Activated CD4-positive, alpha-beta T cell treated with anti-CD3 and anti-CD28 coated beads, Interleukin-2, amount 10 ng/mL, durations not matched to agents 7 days and 5 days (primary cell): ENCODE results near the gene CISD3. TPM values are rescaled to one million over a fixed set of nuclear protein-coding genes. Genes with fewer than 3 reads are reported as not detected.

ENCODE experiments used
- CTCF ChIA-PET: fragments of 350-600 bp; sonication (Branson Sonifier 250); formaldehyde crosslinking; loops from one replicate; lab custom pipeline; 2021; ENCODE audit warnings: antibody characterized with exemption; lab: Charles Lee
- POLR2A ChIA-PET: fragments of 350-600 bp; sonication (Branson Sonifier 250); formaldehyde crosslinking; loops from one replicate; lab custom pipeline; 2021; ENCODE audit warnings: antibody characterized with exemption; lab: Charles Lee
- DNase-seq: peaks from one replicate; pipeline ENCODE4 v3.0.0-alpha.2; 2020
- H3K27ac Mint-ChIP-seq: one replicate; pipeline ENCODE4 v1.8.0; 2021; ENCODE audit warnings: mild to moderate bottlenecking, moderate library complexity, mixed read lengths
- H3K27me3 Mint-ChIP-seq: one replicate; pipeline ENCODE4 v1.8.0; 2021; ENCODE audit warnings: mixed read lengths
- H3K36me3 Mint-ChIP-seq: one replicate; pipeline ENCODE4 v1.8.0; 2021; ENCODE audit warnings: low read depth, mixed read lengths
- H3K4me1 Mint-ChIP-seq: one replicate; pipeline ENCODE4 v1.8.0; 2021; ENCODE audit warnings: mixed read lengths
- H3K4me3 Mint-ChIP-seq: one replicate; pipeline ENCODE4 v1.8.0; 2021; ENCODE audit warnings: mild to moderate bottlenecking, moderate library complexity, mixed read lengths
- H3K9me3 Mint-ChIP-seq: one replicate; pipeline ENCODE4 v1.8.0; 2021; ENCODE audit warnings: mixed read lengths
- microRNA-seq: library from miRNA; unstranded; fragments of <30 nt; microRNA quantifications from one replicate; pipeline ENCODE4 v1.2.0, GENCODE V29; 2021; ENCODE audit warnings: borderline microRNAs expressed, borderline replicate concordance
- total RNA-seq, 2 experiments: library from RNA; stranded (reverse); gene quantifications; one replicate each; pipeline ENCODE4 v1.2.3, GENCODE V29; 2021

Gene CISD3
- total RNA-seq, 2 experiments from 2014 or later = 45.7 to 46.3 TPM

DNA sequence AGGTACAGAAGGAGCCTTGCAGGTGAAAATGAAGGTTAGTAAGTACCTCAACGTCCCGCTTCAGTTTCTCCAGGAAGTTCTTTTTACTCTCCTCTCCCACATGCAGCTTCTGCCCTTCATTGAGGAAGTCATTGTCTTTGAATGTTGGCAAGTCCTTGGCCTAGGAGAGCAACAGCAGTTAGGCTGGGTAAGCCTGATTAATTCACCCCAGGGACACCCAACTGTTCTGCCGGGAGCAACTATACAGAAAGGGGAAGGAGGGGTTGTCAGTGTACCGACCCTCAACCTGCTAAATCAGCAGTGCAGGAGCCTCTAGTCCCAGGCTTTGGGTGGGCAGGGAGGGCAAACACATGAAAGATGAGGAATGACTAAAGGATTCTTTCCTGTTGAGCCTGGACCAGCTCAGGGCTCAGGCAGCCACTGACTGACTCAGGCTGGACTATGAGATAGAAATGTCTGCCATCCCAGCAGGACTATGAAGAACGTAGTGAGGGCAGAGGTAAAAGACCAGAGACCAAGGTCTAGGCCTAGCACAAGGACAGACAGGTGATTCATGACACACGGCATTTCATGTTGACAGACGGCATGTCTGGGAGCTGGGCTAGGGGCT is 47.6 kb downstream of the CISD3 start:
- POLR2A ChIA-PET = interaction anchor here (0.6 kb wide), 1 partner anchor 17 kb away, joined by 3 read pairs; no protein-coding TSS in a partner anchor
- CTCF ChIA-PET = interaction anchor here (1.1 to 1.2 kb wide), 2 partner anchors 100 to 123 kb away, joined by 3 read pairs; no protein-coding TSS in a partner anchor
- Mint-ChIP-seq H3K4me3 (no peak overlapping the region), H3K27me3 (no peaks in the 10 kb centered on the region), H3K27ac (no peak overlapping the region), H3K36me3 (peaks cover 44% of the 10 kb centered on the region), H3K4me1 (no peaks in the 10 kb centered on the region), H3K9me3 (no peaks in the 10 kb centered on the region)
- DNase-seq = no peak

- CTCF ChIA-PET = no interaction called here
- H3K27me3 Mint-ChIP-seq = no peaks in the 10 kb centered on the region
- no peak overlapping the region for H3K4me3 Mint-ChIP-seq
- H3K9me3 Mint-ChIP-seq = no peaks in the 10 kb centered on the region
- POLR2A ChIA-PET = no interaction called here
- H3K36me3 Mint-ChIP-seq = peaks cover 43% of the 10 kb centered on the region
- peaks cover 2% of the 10 kb centered on the region for H3K4me1 Mint-ChIP-seq
- H3K27ac Mint-ChIP-seq = no peak overlapping the region
- DNase-seq = no peak
Measured at GRCh38 chr17:38779965-38780752, 50.0 kb downstream of the CISD3 start.

- Mint-ChIP-seq H3K4me1 (peaks cover 2% of the 10 kb centered on the region), H3K27me3 (no peaks in the 10 kb centered on the region), H3K36me3 (peaks cover 38% of the 10 kb centered on the region), H3K9me3 (no peaks in the 10 kb centered on the region), H3K27ac (no peak overlapping the region), H3K4me3 (no peak overlapping the region)
- ChIA-PET CTCF (interaction anchor here (0.9 to 1.1 kb wide), 2 partner anchors 13 to 31 kb away, joined by 3 to 4 read pairs; no protein-coding TSS in a partner anchor), POLR2A (no interaction called here)
- DNase-seq = no peak
Measured at GRCh38 chr17:38783227-38783626, 53.1 kb downstream of the CISD3 start.

Small RNAs within 50 kb of the gene (microRNA-seq; reads per million reads assigned to microRNA genes)
- gene MIR4726 (0.84 reads per million), gene MIR4734 (not detected)

Other genes starting within 250 kb of the CISD3 start
- under 1 TPM in 1 of 2 experiments, not detected in 1; 0.06 TPM for gene SRCIN1, start 124.4 kb upstream of the CISD3 start, total RNA-seq
- gene EPOP, start 55.4 kb upstream of the CISD3 start, total RNA-seq = 1 to 10 TPM; 7.5 to 7.8 TPM
- 100 to 1,000 TPM; 251 to 264 TPM for gene MLLT6, start 25.1 kb upstream of the CISD3 start, total RNA-seq
- gene PCGF2, start 18.0 kb downstream of the CISD3 start, total RNA-seq = under 1 TPM; 0.22 to 0.23 TPM
- gene PSMB3, start 22.4 kb downstream of the CISD3 start, total RNA-seq = 100 to 1,000 TPM; 262 to 294 TPM
- 10 to 100 TPM; 49.4 to 52.6 TPM for gene PIP4K2B, start 69.2 kb downstream of the CISD3 start, total RNA-seq
- 10 to 100 TPM; 27.2 to 30.5 TPM for gene CWC25, start 95.0 kb downstream of the CISD3 start, total RNA-seq
- gene RPL23, start 123.4 kb downstream of the CISD3 start, total RNA-seq = 1,000 to 10,000 TPM; 1,147 to 1,160 TPM
- 100 to 1,000 TPM; 189 to 200 TPM for gene LASP1, start 139.7 kb downstream of the CISD3 start, total RNA-seq
- gene FBXO47, start 237.1 kb downstream of the CISD3 start, total RNA-seq = not detected